Measurements from ENCODE around the gene PLXND1.

PLXND1 gene

DNA sequence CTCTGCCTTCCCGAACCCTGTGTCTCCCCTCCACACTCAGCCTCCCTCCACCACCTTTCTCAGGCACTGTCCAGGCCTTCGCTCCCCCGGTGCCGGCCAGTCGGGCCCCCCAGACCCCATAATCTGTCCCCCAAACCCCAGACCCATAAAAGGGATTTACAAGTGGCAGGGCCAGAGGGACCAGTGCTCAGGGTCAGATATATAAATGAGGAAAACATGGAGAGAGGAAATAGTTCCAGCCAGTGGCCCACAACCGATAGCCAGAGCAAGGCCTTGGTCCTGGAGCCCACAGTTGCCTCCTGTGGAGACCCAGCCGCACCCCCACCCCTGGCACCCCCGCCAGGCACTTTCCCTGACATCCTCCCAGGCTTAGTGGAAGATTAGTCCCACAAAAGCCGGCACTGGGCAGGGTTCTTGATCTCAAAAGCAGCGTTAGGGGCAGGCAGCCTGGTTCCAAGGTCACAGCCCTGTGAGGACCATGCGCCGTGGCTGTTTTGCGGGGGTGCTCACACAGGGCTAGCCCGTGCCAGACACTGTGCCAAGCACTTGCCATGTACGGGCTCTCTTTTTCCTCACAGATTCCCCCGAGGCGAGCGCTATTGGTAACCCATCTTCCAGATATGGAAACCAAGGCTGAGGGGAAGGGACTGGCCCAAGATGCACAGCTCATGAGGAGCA is 1.1 kb upstream of the PLXND1 start:
- TF ChIP-seq CTCF (conservative IDR thresholded peaks at IDR 0.05), result no peak
- H3K27ac ChIP-seq, result no peak overlapping the region

GRCh38 chr3:129605922-129606635 is 397 bp downstream of the PLXND1 start:
- no peak overlapping the region for H3K27ac ChIP-seq
- TF ChIP-seq CTCF (conservative IDR thresholded peaks at IDR 0.05), result no peak

DNA sequence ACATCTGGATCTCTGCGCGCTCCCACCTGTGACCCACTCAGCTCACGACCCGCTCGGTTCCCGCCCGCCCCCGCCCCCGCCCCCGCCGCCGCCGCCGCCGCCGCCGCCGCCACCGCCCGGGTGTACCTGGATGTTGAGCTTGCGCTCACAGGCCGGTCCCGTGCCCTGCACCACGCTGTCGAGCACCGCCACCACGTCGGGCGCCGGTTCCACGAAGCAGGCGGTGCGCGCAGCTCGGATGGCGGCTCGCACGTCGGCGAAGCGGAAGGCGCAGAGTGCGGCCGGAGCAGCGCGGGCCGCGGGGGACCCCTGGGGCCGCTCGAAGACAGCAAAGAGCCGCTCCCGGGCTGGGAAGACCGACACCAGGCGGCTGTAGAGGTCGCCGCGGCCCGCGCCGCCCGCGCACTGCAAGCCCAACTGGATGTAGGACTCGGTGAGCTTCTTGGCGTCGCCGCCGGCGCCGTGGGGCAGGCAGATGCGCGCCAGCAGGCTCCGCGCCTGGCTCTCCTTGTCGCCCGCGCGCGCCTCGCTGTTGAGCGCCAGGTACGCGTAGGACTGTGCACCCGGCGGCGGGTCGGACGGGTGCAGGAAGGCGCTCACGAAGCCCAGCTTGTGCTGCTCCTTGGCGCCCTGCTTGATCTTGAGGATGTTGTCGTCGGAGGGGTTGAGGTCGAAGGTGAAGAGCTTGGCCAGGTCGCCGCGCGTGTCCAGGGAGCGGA is 1.1 kb downstream of the PLXND1 start:
- H3K27ac ChIP-seq, result no peak overlapping the region
- no peak for TF ChIP-seq CTCF (conservative IDR thresholded peaks at IDR 0.05)

GRCh38 chr3:129604767-129605166 is 1.7 kb downstream of the PLXND1 start:
- H3K27ac ChIP-seq, result no peak overlapping the region
- TF ChIP-seq CTCF (conservative IDR thresholded peaks at IDR 0.05), result no peak

DNA sequence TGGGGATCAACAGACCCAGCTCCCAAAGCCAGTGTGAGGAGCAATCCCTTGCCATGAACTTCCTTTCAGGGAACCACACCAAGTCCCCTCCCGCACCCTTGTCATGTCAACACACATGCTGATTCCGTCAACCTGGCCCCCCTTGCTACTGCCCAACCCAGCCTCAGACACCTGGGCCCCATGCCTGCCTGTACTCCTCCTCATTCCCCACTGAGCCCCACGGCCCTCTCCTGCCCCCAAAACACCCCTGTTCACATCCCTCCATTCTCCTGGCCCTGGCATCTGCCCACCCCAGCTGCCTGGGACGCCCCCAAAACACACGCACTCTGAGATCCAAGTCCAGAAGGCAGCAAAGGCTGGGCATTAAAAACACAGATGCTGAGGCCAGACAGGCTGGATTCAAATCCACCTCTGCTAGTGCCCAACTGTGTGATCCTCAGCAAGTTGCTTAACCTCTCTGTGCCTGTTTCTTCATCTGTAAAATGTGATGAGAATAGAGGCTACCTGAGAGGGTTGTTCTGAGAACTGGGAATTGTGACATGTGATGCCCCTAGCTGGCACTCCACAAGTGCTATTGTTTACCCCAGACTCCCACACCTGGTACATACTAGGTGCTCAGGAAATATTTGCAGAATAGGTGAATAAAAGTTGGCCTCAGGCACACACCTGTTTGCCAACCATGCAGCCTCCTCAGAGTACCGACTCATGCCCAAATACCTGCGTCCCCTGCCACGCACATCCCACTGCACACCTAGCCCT is 2.3 kb downstream of the PLXND1 start:
- no peak for TF ChIP-seq CTCF (conservative IDR thresholded peaks at IDR 0.05)
- H3K27ac ChIP-seq, result no peak overlapping the region

DNA sequence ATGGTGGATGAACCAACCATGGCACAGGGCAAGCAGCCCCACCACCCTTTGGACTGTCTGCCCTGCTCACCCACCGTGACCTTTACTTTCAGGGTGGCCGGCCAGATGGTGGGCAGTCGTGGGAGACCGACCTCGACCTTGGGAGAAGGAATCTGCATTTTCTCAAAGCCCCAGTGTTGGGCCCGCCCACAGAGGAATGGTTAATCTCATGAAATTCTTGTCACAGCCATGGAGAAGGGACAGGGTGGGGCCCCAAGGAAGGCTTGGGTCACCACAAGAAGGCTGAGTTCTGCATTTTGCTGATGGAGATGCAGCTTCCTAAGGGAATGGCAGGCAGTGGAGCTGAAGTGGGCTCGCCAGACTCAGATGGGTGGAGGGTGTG is 2.9 kb downstream of the PLXND1 start:
- no peak for TF ChIP-seq CTCF (conservative IDR thresholded peaks at IDR 0.05)
- no peak overlapping the region for H3K27ac ChIP-seq

Data from VCaP (cell line).